Astrocyte (in vitro differentiated cells and primary cell): ENCODE data around the gene PDGFC.

Experiments used
- EZH2 ChIP-seq: IDR thresholded peaks from 2 replicates; pipeline ENCODE4 v1.6.1; 2012; ENCODE audit warnings: mild to moderate bottlenecking, low read length, inconsistent platforms; ENCODE audit not compliant: insufficient read depth
- TF ChIP-seq, protein P1 (sequence below): IDR thresholded peaks from 2 replicates; pipeline ENCODE4 v1.5.1; 2011; ENCODE audit warnings: low read depth, mild to moderate bottlenecking, inconsistent platforms, low read length, moderate library complexity; ENCODE audit not compliant: insufficient read depth

DNA sequence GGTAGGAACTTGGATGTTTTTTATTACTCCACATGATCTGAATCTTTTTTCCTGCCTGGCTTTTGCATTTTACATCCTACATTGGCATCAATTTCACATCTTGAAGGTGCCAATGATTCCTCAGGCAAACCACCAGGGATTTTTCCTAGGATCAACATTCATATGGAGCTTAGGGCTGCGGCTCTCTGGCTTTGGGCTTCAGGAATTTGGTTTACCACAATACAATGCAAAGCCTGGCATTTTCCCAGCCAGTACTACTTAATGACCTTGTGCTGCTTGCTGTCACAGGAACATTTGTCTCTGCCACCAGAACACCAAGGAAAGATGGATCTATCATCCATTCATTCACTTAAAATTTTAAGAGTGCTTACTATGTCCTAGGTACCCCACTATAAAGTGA lies 180.7 kb downstream of the PDGFC start:
- TF ChIP-seq, protein P1, sequence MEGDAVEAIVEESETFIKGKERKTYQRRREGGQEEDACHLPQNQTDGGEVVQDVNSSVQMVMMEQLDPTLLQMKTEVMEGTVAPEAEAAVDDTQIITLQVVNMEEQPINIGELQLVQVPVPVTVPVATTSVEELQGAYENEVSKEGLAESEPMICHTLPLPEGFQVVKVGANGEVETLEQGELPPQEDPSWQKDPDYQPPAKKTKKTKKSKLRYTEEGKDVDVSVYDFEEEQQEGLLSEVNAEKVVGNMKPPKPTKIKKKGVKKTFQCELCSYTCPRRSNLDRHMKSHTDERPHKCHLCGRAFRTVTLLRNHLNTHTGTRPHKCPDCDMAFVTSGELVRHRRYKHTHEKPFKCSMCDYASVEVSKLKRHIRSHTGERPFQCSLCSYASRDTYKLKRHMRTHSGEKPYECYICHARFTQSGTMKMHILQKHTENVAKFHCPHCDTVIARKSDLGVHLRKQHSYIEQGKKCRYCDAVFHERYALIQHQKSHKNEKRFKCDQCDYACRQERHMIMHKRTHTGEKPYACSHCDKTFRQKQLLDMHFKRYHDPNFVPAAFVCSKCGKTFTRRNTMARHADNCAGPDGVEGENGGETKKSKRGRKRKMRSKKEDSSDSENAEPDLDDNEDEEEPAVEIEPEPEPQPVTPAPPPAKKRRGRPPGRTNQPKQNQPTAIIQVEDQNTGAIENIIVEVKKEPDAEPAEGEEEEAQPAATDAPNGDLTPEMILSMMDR = no peak
- TF ChIP-seq EZH2 = no peak
